Ramos (cell line): Measurements from ENCODE around the gene IDI1.
"Not testable (repeated sequence)": the region's sequence is repeated elsewhere in the genome, so short reads cannot be mapped to it uniquely, and the experiment has no call there.

Source experiments
- in situ Hi-C: fragments of 300-500 bp; cut with MboI; formaldehyde crosslinking; loops from one replicate; pipeline ENCODE4 v1.14.3; 2022; ENCODE audit warnings: low sequenced_read_pairs; ENCODE audit not compliant: unreplicated experiment

Gene IDI1

DNA sequence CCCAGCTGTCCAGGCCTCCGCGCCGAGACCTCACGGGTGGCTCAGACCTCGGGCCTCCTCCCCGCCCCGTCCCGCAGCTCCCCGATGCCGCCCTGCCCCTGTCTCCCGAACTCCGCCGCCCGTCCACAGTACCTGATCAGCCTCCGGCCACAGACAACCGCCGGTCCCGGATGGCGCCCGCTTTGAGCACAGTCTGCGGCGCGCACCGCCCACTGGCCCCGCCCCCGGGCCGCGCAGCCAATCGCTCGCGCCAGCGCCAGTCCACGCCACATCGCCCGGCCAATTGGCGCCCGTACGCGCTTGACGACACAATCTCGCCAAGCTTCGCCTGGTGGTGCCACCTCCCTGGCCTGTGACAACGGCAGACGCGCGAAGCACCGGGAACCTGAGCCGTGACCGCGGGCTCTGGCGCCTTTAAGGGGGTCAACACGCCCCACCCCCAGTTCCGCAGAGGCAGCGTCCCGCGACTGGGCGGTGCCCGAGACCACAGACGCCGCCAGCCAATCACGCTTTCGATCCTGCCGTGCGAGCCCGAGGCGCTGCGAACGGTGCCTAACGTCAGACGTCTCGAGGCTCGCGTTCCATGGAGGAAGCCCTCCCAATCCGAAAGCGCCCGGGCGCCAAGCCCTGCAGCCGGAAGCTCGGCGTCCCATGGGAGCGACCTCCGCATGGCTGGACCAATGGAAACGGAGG is at the start of gene IDI1:
Gene IDI1 (minus strand): TSS at position 388 of the 693 bp plus-strand sequence. CDS start 116 bp downstream, at position 272.
- in situ Hi-C loops = no loop called here

DNA sequence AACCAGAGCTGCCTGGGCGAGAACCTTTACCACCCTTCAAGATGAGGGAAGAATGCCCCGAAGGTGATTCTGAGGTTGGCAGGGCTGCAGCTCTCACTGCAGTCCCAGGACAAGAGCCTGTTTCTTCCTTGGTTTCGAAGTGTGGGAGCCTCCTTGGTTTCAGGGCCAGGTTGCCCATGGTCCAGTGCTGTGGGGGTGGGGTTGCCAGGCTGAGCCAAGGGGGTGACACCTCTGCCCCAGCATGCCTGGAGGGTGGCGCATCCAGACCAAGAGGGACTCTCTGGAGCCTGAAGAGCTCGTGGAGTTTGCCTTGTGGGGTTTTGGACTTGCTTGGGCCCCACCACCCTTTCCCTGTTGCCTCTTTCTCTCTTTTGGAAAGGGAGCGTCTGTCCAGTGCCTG is 48.5 kb upstream of the IDI1 start:
- in situ Hi-C loops = no loop called here

DNA sequence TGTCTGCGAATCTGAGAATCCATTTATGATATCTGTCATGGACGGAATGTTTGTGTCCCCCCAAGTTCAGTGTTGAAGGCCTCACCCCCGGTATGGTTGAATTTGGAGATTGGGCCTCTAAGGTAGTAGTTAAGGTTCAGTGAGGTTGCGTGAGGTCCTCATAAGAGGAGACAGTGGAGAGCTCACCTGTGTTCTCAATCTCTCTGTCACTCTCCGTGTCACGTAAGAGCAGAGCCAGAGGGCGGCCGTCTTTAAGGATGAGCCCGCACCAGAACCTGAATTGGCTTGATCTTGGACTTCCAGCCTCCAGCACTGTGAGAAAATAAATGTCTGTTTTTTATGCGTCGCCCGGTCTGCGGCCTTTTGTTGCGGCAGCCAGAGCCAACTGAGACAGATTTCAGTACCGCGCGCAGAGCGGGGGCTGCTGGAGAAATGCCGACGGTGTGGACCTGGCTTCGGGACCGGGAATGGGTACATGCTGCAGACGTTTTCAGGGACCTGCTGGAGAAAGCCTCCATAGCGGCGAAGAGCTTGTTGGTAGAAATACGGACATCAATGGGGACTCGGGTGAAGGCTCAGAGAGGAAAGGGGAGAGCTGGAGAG is 47.5 kb upstream of the IDI1 start:
- in situ Hi-C loops = no loop called here

DNA sequence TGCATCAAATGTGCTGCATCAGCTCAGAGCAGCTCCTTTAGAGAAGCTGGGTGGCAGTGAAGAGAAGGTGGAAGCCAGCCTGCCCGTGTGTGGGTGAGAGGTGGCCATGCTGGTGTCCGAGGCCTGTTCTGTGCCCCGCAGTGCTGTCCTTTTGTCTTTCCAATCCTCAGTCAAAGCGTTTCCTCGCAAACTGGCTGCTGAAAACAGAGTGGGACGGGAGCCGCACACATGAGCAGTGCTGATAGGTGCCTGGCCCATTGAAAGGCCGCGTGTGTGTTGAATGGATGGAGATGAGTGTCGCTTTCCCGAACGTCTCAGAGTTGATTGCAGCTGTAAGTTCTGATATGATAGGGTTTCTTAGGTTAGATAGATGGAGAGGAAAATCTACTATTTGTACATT is 46.6 kb upstream of the IDI1 start:
- in situ Hi-C loops = no loop called here

DNA sequence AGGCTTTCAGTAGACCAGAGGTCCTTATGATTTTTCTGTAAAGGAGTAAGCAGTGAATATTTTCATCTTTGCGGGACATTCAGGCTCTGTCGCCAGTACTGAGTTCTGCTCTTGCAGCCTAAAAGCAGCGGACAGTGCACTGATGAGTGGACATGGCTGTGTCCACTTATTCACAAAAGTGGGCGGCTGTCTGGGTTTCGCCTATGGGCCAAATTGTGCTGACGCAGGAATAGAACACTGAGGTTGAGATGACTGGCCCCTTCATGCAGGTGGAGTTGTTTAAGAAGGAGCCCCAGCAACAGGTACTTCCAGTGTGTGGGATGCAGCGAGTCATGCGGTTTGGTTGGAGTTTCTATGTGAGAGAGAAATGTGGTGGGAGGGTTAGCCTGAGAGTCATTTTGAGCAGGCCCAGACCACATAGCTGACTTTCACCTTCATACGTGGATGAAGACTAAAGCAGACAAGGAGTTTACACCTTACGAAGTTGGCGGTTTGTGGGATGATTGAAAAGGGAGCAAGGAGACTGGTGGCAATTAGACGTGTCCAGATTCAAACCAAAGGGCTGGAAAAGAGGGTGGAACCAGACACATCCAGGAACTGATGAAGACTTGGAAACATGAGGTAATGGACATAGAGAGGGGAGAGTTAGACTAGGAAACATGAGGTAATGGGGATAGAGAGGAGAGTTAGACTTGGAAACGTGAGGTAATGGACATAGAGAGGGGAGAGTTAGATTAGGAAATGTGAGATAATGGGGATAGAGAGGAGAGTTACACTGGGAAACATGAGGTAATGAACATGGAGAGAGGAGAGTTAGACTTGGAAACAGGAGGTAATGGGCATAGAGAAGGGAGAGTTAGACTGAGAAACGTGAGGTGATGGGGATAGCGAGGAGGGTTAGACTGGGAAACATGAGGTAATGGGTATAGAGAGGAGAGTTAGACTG is 45.5 kb upstream of the IDI1 start:
- in situ Hi-C loops = no loop called here

DNA sequence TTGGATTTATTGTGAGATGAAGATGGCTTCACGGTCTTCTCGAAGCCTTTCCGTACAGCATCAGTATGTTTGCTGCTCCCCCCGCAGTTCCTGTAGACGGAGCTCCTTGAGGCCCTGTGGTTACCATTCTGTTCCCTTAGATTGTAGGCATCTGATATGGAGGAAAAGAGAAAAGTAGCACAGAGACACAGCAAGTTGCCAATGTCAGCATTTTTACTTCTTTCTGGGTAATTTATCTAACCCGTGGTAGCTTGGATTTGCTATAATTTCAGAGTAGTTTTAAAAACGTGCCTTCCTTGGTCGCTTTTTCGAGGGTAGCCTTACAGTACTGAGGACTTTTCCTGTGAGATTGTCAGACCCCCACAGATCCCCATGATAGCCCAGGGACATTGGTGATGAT is 44.8 kb upstream of the IDI1 start:
- in situ Hi-C loops = no loop called here

DNA sequence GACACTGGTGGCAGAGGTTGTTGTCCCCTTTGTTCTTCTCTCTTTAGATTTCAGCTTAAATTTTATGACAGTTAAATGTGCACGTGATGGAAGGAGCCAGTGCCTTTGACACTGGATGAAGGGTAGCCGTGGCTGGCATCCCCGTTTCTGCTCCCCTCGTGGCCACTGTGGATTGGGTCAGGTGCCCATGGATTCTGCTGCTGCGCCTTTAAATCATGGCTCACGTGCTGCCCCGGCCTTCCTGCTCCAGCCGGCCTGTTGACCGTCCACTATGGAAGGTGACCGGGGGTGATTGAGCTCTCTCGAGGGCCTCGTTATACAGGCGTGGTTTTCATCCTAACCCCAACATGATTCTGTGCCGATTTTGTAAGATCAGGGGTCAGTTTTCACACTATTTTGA is 41.8 kb upstream of the IDI1 start:
- in situ Hi-C loops = no loop called here

DNA sequence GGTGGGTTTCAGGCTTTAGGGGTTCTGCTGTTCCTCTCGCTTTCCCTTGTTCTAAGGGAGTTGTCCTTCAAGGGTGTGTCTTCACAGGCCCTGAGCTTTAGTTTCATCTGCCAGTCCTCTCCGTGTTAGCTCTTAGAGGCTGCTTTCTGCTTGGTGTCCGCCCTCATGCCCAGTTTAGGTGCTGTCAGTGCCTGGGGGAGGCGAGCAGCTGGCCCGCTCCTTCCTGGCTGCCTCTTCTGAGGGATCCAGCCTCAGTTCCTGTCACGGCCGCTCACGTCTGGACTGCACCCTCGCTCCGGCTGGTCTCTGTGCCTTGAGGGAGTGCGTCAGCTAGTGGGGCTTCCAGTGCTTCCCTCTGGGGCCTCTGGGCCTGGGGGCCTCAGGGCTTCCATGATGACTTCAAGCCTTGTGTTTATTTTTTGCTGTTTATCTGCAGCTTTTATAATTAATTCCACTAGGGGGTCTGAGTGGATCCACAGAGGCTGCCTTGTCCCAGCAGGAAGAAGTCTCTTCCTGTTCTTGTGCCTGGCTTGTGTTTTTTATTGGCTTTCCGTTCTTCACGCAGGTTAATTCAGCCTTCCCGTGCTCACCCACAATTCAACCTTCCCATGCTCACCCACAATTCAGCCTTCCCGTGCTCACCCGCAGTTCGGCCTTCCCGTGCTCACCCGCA is 40.2 kb upstream of the IDI1 start:
- in situ Hi-C loops = no loop called here

DNA sequence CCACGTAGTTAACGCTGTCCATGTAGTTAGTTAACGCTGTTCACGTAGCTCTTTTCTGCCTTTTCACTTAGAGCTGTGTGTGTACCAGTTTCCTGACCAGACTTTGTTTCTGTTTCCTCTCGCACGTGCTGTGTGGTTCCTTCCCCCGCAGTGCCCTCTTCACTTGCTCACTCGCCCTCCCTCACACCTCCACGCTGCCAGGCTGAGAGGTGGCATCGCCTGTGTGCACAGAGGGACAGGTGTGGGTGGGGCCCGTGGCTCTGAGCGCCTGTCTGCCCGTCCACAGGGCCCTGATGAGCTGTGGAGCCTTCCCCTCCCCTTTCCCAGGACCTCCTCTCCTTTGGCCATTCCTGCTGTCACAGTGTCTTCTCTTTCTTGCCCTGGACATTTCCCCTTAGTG is 37.9 kb upstream of the IDI1 start:
- in situ Hi-C loops = no loop called here

DNA sequence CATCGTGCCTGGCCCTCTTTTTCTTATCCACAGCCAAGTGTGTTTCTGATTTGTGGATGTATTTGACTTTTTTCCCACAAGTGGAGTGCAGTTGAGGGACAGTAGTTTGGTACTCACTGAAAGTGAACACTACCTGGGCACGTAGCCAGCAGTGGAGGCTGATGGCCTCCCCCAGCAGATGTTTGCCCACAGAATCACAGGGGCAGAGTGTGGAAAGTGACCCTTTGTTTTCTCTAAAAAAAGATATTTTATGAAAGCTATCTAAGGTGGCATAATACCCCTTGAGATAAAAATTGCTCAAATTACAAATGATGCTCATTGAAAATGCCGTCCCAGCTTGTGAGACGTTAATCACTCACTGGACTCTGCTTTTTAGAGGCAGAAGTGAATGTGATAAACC is 36.3 kb upstream of the IDI1 start:
- in situ Hi-C loops = no loop called here

DNA sequence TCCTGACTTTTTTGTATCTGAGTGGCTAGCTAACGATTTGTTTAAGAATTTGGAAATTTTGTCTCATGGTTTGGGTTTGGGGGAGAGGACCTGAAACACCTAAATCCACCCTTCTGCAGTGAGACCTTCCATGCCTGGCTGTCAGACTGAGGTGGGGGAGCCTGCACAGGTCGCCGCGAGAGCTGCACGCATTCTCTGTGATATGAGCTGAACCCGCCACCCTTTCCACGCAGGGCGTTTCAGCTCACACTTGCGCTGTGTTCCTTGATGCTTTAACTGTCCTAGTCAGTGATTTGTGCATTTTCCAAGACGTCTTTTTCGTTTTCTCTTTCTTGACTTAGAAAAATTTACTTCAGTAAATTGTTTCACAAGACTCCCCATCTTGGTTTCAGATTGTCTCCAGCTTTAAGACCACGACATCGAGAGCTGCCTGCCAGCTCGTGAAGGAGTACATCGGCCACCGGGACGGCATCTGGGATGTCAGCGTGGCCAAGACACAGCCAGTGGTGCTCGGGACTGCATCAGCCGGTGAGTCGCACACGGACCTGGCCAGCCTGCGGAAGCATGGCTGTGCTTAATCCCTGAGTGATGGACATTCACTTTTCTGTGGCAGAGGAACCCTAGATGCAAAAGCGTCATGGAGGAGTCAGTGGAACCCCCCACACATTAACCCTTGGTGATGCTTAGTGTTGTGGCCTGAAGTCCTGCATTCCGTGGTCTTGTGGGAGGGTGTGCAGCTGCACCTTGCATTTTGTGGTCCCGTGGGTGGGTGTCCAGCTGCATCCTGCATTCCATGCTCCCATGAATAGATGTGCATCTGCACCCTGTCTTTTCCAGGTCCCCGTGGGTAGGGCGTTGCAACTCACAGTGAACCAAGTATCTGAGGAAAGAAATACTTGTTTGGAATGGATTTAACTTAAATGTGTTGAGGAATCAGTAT is 35.4 kb upstream of the IDI1 start:
- in situ Hi-C loops = no loop called here

DNA sequence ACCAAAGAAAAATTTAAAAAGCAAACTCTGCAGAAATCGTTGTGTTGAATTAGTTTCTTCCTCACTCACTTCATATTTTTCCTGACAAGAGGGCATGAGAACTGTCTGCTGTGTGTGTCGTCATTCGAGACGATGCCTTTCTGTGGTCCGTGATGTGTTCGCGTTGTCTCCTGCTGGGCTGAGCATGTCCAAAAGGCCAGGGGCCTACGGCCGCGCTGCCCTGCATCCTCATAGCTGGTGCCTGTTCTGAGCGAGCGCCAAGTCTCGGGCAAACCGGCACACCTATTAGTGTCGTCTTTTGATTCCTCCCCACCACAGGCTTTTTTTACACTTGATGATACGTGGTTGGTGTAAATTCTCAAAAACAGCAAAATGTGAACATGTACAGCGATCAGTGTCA is 34.7 kb upstream of the IDI1 start:
- in situ Hi-C loops = no loop called here

DNA sequence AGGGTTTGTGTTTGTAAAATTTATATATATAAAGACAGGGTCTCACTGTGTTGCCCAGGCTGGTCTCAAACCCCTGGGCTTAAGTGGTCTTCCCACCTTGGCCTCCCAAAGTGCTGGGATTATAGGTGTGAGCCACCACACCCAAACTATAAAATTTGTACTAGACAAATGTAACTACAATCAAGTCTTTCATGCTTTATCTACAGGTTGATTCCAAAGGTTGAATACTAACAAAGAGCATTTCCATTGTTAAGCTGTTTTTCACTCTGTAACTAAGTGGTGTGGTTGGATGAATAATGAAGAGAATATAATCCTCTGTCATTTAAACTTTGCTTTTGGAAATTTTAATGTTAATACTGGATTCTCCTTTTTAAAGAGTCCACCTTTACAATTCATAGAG is 29.7 kb upstream of the IDI1 start:
- in situ Hi-C loops = no loop called here

DNA sequence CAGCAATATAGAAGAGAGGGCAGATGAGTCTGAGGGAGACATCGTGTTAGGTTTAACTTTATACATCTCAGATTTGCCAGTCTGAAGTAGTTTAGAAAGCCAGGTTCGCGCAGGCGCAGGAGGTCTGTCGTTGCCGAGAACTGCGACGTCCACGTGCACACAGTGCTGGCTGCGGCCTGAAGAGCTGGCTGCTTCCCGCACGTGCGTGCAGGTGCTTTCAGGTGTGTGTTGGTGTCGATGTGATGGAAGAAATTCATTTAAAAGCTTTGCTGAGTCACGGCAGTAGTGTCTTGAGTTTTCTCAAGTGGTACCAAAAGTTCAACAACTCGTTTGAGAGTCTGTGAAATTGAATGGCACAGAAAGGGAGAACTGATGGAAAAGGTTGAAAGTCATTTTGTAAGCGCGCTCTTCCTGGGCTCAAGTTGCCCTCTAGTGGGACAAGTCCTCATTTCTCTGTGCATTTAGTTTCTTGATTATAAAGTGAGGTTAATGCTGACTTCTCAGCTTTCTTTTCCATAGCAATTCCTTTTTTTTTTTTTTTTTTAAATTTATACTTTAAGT is 25.9 kb upstream of the IDI1 start:
- in situ Hi-C loops = no loop called here

DNA sequence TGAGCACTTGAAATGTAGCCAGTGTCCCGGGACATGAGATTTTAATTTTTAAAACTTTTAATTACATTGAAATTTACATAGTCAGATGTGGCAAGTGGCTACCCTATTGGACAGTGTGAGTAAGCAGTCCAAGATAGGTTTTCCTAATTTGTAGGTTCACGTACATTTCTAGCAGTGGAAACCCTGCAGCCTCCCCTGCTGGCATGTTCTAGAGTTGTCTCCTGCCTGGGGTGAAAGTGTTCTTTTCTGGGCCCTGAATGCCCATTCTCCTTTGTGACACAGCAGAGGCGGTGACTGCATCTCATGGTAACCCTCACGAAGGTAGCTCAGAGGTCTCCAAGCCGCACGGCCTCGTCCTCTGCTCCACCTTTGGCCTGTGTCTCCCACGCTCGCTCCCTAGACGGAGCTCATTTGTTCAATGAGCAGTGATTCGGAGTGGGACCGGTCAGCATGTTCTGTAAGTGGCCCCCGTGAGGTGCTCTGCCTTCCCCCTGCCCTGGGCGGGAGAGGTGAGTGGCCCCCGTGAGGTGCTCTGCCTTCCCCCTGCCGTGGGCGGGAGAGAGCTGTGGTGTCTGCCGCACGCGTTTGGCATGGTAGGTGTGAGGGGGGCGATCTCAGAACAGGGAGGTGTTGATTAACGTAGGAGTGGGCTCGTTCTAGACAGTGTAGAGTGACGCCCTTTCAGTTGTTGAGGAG is 25.3 kb upstream of the IDI1 start:
- in situ Hi-C loops = no loop called here

DNA sequence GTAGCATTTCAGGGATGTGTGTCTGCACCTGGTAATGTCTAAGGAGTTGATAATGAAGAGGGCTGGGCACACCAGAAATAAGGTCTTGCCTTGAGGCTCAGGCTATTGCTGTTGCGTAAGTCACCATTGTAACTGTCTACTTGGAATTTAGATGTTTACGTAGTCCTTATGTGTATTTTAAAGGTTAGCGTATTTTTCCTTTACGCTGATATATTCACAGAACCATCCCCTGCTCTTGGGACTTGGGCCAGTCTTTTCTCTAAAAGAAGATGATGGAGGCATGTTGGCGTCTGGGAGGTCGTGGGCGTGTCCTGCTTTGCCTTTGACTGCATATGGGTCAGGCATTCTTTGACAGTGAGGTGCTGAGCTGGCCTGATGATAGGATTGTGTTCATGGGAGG is 22.0 kb upstream of the IDI1 start:
- in situ Hi-C loops = no loop called here

DNA sequence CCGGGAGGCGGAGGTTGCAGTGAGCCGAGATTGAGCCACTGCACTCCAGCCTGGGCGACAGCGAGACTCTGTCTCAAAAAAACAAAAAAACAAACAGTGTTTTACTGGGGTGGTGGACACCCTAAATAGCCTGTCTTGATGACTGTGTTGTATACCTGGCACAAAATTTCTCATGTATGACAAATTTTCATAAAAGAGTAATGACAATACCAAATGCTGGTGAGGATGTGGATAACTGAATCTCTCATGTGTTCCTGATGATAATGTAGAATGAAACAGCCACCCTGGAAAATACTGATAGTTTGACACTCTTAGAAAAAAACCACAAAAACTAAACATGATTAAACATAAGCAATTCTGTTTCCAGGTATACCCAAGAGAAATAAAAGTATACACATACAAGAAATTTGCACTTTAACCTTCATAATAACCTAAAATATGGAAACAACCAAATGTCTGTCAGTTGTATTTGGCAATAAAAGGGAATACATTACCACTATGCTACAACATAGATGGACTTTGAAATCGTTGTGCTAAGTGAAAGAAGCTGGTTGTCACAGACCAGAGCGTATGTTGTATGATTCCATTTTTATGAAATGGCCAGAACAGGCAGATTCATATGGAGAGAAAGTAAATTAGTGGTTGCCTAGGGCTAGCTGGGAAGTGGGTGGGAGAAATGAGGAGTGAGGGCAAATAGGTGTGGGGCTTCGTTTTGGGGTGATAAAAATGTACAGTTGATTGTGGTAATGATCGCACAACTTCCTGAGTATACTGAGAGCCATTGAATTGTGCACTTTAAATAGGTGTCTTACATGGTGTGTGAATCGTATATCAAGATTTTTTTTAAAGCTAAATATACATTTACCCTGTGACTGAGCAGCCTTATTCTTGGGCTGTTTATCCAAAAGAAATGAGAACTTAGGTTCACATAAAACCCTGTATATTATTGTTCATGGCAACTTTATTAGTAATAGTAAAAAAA is 19.8 kb upstream of the IDI1 start:
- in situ Hi-C loops = no loop called here

DNA sequence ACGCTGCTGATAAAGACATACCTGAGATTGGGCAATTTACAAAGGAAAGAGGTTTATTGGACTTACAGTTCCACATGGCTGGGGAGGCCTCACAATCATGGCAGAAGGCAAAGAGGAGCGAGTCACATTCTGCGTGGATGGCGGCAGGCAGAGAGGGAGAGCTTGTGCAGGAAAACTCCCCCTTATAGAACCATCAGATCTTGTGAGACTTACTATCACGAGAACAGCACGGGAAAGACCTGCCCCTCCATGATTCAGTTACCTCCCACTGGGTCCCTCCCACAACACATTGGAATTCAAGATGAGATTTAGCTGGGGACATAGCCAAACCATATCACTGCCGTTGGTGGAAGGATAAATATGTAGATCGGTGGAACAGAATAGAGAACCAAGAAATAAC is 17.8 kb upstream of the IDI1 start:
- in situ Hi-C loops = not testable (repeated sequence)
